ENCODE measurements around the gene CPTP. TPM values are rescaled to one million over a fixed set of nuclear protein-coding genes. Genes with fewer than 3 reads are reported as not detected.

Gene CPTP
- polyA plus RNA-seq, 3 donors, result 6.4 to 7.7 (median 7.4) TPM

- H3K27me3 Mint-ChIP-seq (ENCODE audit: low read depth in 3 of 3), result no peaks in the 10 kb centered on the region
- no peak overlapping the region for H3K4me2 ChIP-seq (replicated peaks; ENCODE audit: extremely low read depth, low read length, poor library complexity, severe bottlenecking)
- peaks cover 3 to 21% of the 10 kb centered on the region in 2 donors for H3K36me3 ChIP-seq (replicated peaks in 1 of 2; ENCODE audit: control insufficient read depth in 1 of 2, insufficient read depth in 2 of 2, low read length in 2 of 2)
- H3K27ac ChIP-seq (ENCODE audit: low read depth in 1 of 2, low read length in 2 of 2), result no peak overlapping the region
- peaks cover 16 to 25% of the 10 kb centered on the region in 2 donors for H3K4me1 ChIP-seq (ENCODE audit: control insufficient read depth in 1 of 2, insufficient read depth in 2 of 2, low read length in 2 of 2)
- no peak overlapping the region for H3K4me3 ChIP-seq (replicated peaks in 1 of 3; ENCODE audit: low read depth in 2 of 3, low read length in 3 of 3)
- WGBS (ENCODE audit: insufficient coverage), result 93% methylated on average over 8 of the region's 16 CpGs
- intact Hi-C loops (cut with micrococcal nuclease), result loop anchor here in 1 of 2 donors (5.0 to 10.0 kb wide), 3 partner anchors 70 to 363 kb away; partner anchors contain the start of genes ACAP3, C1orf159, ISG15 and PUSL1
- no peaks in the 10 kb centered on the region for H3K9me3 Mint-ChIP-seq
- no peak overlapping the region for H3K4me3 Mint-ChIP-seq
- peaks cover 26% of the 10 kb centered on the region for H3K79me2 ChIP-seq (ENCODE audit: insufficient read depth, low read length)
- H3K4me1 Mint-ChIP-seq, result peaks cover 15% of the 10 kb centered on the region
- H2AFZ ChIP-seq (ENCODE audit: insufficient read depth, low read depth, low read length, poor library complexity, severe bottlenecking), result no peak overlapping the region
- no peaks in the 10 kb centered on the region for H3K9me3 ChIP-seq (replicated peaks in 1 of 2; ENCODE audit: control insufficient read depth in 1 of 2, insufficient read depth in 1 of 2, low read length in 2 of 2)
- no peak overlapping the region for H3K9ac ChIP-seq (ENCODE audit: insufficient read depth, low read length, poor library complexity, severe bottlenecking)
- H3K27me3 ChIP-seq (ENCODE audit: control insufficient read depth in 2 of 2, insufficient read depth in 2 of 2, low read length in 2 of 2), result no peaks in the 10 kb centered on the region
- peaks cover 14 to 21% of the 10 kb centered on the region in 2 donors for H3K36me3 Mint-ChIP-seq
- peak overlapping the region in 1 of 7 donors; percentile 60 for H3K27ac Mint-ChIP-seq
- no peak for DNase-seq
- H4K20me1 ChIP-seq (ENCODE audit: insufficient read depth, low read length), result peaks cover 6% of the 10 kb centered on the region
- TF ChIP-seq CTCF (IDR thresholded peaks at IDR 0.05), result no peak
Measured at GRCh38 chr1:1377540-1378205, 53.1 kb downstream of the CPTP start.

Small RNA genes lying within 50 kb of the gene (small RNA-seq; reads per million reads assigned to genes)
- gene MIR6726 (ENCODE audit: insufficient read length, low read depth), result not detected

Other genes starting within 250 kb of the CPTP start
- gene C1orf159, start 208.7 kb upstream of the CPTP start, polyA plus RNA-seq, result 10 to 100 TPM in 1 of 3 donors, 1 to 10 TPM in 2; 3.0 to 18.8 (median 3.3) TPM
- gene TTLL10, start 150.9 kb upstream of the CPTP start, polyA plus RNA-seq, result under 1 TPM in 1 of 3 donors, not detected in 2; 0.06 TPM
- not detected for gene TNFRSF18, start 118.2 kb upstream of the CPTP start, polyA plus RNA-seq
- gene TNFRSF4, start 110.6 kb upstream of the CPTP start, polyA plus RNA-seq, result under 1 TPM in 1 of 3 donors, not detected in 2; 0.05 TPM
- gene SDF4, start 92.8 kb upstream of the CPTP start, polyA plus RNA-seq, result 10 to 100 TPM; 81.7 to 98.9 (median 89.0) TPM
- gene B3GALT6, start 92.6 kb upstream of the CPTP start, polyA plus RNA-seq, result 1 to 10 TPM; 1.9 to 8.8 (median 7.2) TPM
- gene C1QTNF12, start 78.1 kb upstream of the CPTP start, polyA plus RNA-seq, result 1 to 10 TPM in 1 of 3 donors, not detected in 2; 1.1 TPM
- 10 to 100 TPM; 36.5 to 83.2 (median 72.1) TPM for gene UBE2J2, start 50.9 kb upstream of the CPTP start, polyA plus RNA-seq
- gene SCNN1D, start 44.4 kb upstream of the CPTP start, polyA plus RNA-seq, result 1 to 10 TPM in 1 of 3 donors, not detected in 2; 6.0 TPM
- gene ACAP3, start 16.9 kb upstream of the CPTP start, polyA plus RNA-seq, result 100 to 1,000 TPM in 1 of 3 donors, 1 to 10 TPM in 2; 3.5 to 132 (median 4.0) TPM
- gene PUSL1, start 16.2 kb upstream of the CPTP start, polyA plus RNA-seq, result 10 to 100 TPM; 13.8 to 27.4 (median 14.8) TPM
- 100 to 1,000 TPM in 1 of 3 donors, 10 to 100 TPM in 2; 46.2 to 154 (median 49.6) TPM for gene INTS11, start 142 bp upstream of the CPTP start, polyA plus RNA-seq
- under 1 TPM in 1 of 3 donors, not detected in 2; 0.45 TPM for gene TAS1R3, start 6.5 kb downstream of the CPTP start, polyA plus RNA-seq
- 10 to 100 TPM in 1 of 3 donors, under 1 TPM in 2; 0.41 to 29.8 (median 0.55) TPM for gene DVL1, start 24.6 kb downstream of the CPTP start, polyA plus RNA-seq
- not detected for gene MXRA8, start 33.8 kb downstream of the CPTP start, polyA plus RNA-seq
- 100 to 1,000 TPM in 2 of 3 donors, 10 to 100 TPM in 1; 59.1 to 160 (median 134) TPM for gene AURKAIP1, start 50.4 kb downstream of the CPTP start, polyA plus RNA-seq
- 100 to 1,000 TPM in 1 of 3 donors, 10 to 100 TPM in 1, 1 to 10 TPM in 1; 8.6 to 178 (median 10.4) TPM for gene CCNL2, start 74.5 kb downstream of the CPTP start, polyA plus RNA-seq
- 100 to 1,000 TPM in 2 of 3 donors, 10 to 100 TPM in 1; 84.3 to 186 (median 156) TPM for gene MRPL20, start 82.5 kb downstream of the CPTP start, polyA plus RNA-seq
- under 1 TPM in 1 of 3 donors, not detected in 2; 0.04 TPM for gene ANKRD65, start 96.5 kb downstream of the CPTP start, polyA plus RNA-seq
- not detected for gene VWA1, start 110.9 kb downstream of the CPTP start, polyA plus RNA-seq
- not detected for gene ATAD3C, start 124.9 kb downstream of the CPTP start, polyA plus RNA-seq
- 10 to 100 TPM in 1 of 3 donors, 1 to 10 TPM in 2; 2.3 to 23.3 (median 2.3) TPM for gene ATAD3B, start 147.0 kb downstream of the CPTP start, polyA plus RNA-seq
- 10 to 100 TPM in 1 of 3 donors, 1 to 10 TPM in 2; 4.1 to 14.0 (median 6.4) TPM for gene ATAD3A, start 187.4 kb downstream of the CPTP start, polyA plus RNA-seq
- gene TMEM240, start 215.8 kb downstream of the CPTP start, polyA plus RNA-seq, result not detected